ENCODE measurements around the gene CBL.

The CBL gene

DNA sequence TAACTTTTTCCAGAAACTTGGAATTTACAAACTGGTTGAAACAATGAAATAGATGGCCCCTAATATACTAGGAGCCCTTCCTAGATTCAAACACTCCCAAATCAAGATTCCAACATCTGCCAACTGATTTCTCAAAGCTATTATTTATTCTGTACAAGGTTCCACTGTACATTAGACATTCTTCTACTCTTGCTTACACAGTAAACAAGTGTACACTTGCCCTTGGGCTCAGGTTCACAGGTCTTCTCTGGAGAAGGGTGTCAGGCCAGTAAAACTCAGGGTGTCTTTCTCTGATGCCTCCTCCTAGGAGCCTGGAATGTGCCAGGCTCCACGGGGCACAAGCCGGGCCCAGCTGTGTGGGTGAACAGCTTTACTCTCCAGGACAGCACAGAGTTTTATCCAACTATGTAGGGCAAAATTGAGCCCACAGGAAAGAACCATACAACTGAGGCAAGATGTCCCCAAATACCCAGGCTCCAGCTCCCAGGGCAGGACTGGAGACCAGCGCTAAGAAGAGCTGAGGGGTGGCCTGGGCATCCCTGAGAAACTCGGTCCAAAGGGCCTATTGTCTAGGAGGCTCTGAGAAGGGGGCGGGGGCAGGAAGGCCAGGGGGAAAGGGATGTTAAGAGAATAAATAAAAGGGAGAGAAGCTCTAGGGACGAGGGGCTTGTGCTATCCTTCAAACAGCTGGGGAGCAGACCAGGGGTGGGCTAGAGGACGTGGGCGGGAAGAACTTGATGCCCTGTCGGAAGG, 149.1 kb downstream of the CBL start:
- DNase-seq: no peak
- in situ Hi-C loops (cut with MboI; ENCODE audit: low pct_unique_long_range_greater_than_20kb, low sequenced_read_pairs): loop anchor here (10.0 kb wide), 1 partner anchor 120 kb away; no protein-coding TSS in a partner anchor

DNA sequence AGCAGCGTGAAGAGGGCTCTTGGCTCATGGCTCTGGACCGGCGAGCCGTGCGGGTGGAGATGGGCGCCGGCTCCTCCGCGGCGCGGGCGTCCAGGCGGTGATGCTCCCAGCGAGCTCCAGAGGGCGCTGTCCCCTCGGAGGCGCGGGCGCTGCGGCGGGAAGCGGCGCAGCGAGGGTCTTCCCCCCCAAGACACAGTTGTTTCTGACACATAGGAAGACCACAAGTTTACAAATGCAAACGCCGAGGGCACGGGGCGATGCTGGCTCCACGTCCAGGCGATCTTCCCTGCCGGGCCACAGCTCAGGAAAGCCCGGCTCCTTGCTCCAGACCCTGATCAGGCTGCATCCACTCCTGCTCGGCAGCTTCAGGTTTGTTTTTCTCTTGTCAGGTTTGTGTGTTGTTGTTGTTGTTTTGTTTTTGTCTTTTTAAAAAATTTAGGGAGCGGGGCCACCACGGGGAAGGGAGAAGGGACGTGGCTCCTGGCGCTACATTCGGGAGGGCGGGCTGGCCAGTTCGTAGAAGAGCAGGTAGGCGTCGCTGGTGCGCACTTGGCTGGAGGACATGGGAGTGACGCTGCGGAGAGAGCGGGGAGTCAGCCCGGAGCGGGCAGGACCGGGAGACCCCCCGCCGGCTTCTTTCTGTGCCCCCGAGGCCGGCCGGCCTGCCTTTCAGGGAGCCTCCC, 150.4 kb downstream of the CBL start:
- DNase-seq: peak; percentile 78
- in situ Hi-C loops (cut with MboI; ENCODE audit: low pct_unique_long_range_greater_than_20kb, low sequenced_read_pairs): loop anchor here (10.0 kb wide), 1 partner anchor 118 kb away; no protein-coding TSS in a partner anchor

GRCh38 chr11:119357074-119357473, 150.9 kb downstream of the CBL start:
- in situ Hi-C loops (cut with MboI; ENCODE audit: low pct_unique_long_range_greater_than_20kb, low sequenced_read_pairs): loop anchor here (10.0 kb wide), 1 partner anchor 118 kb away; no protein-coding TSS in a partner anchor
- DNase-seq: no peak
